Measurements from ENCODE around the gene ZNF236.

DNA sequence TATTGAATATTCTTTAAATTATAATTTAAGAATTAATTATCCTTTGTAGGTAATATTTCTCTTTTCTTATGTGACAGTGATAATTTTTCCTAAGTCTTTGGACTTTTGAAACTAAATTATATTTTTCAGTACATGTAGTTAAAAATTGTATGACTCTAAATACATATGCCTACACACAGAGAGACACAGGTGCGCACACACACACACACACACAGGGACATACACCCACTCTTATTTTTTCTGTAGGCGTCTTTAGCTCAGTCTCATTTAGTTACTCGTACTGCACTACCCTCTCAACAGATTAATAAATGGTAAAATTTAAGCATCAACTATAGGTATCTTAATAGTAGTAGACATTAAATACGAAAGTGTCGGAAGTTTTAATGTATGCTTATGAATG lies 56.1 kb downstream of the ZNF236 start:
- TF ChIP-seq, protein P1, sequence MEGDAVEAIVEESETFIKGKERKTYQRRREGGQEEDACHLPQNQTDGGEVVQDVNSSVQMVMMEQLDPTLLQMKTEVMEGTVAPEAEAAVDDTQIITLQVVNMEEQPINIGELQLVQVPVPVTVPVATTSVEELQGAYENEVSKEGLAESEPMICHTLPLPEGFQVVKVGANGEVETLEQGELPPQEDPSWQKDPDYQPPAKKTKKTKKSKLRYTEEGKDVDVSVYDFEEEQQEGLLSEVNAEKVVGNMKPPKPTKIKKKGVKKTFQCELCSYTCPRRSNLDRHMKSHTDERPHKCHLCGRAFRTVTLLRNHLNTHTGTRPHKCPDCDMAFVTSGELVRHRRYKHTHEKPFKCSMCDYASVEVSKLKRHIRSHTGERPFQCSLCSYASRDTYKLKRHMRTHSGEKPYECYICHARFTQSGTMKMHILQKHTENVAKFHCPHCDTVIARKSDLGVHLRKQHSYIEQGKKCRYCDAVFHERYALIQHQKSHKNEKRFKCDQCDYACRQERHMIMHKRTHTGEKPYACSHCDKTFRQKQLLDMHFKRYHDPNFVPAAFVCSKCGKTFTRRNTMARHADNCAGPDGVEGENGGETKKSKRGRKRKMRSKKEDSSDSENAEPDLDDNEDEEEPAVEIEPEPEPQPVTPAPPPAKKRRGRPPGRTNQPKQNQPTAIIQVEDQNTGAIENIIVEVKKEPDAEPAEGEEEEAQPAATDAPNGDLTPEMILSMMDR (IDR thresholded peaks at IDR 0.05) = no peak
- TF ChIP-seq POLR2A (IDR thresholded peaks at IDR 0.05) = no peak
